ENCODE results near the gene IL1F10.

IL1F10 gene

GRCh38 chr2:113058998-113059960 is 8.5 kb upstream of the IL1F10 start, which contains the start of gene IL36RN:
Gene IL36RN, plus strand, starts transcription at chr2:113059198. Its CDS starts 241 bp downstream, at chr2:113059439.
- Histone ChIP-seq H3K36me3 (ENCODE audit: control insufficient read depth, insufficient read depth, low read length) (no peaks in the 10 kb centered on the region), H3K4me3 (replicated peaks; ENCODE audit: low read depth, low read length) (no peak within 1 kb of the TSS), H3K27me3 (replicated peaks; ENCODE audit: control insufficient read depth, insufficient read depth, low read length) (no peaks in the 10 kb centered on the region; the same call in 1 of the 2 replicates)
- DNase-seq (ENCODE audit: extremely low read depth, insufficient read length) = no peak
- TF ChIP-seq CTCF (IDR thresholded peaks at IDR 0.05; ENCODE audit: insufficient read depth, low read length, poor library complexity, severe bottlenecking) = no peak

GRCh38 chr2:113060396-113060795 is 7.4 kb upstream of the IL1F10 start:
- Histone ChIP-seq H3K27me3 (replicated peaks; ENCODE audit: control insufficient read depth, insufficient read depth, low read length) (no peaks in the 10 kb centered on the region; the same call in 1 of the 2 replicates), H3K4me3 (replicated peaks; ENCODE audit: low read depth, low read length) (no peak overlapping the region), H3K36me3 (ENCODE audit: control insufficient read depth, insufficient read depth, low read length) (no peaks in the 10 kb centered on the region)
- no peak for TF ChIP-seq CTCF (IDR thresholded peaks at IDR 0.05; ENCODE audit: insufficient read depth, low read length, poor library complexity, severe bottlenecking)
- no peak for DNase-seq (ENCODE audit: extremely low read depth, insufficient read length)

- DNase-seq (ENCODE audit: extremely low read depth, insufficient read length) = no peak
Observed at GRCh38 chr2:113060796-113061195, 7.0 kb upstream of the IL1F10 start.

GRCh38 chr2:113061241-113061640 is 6.5 kb upstream of the IL1F10 start:
- DNase-seq (ENCODE audit: extremely low read depth, insufficient read length) = no peak
- Histone ChIP-seq H3K36me3 (ENCODE audit: control insufficient read depth, insufficient read depth, low read length) (no peaks in the 10 kb centered on the region), H3K4me3 (replicated peaks; ENCODE audit: low read depth, low read length) (no peak overlapping the region), H3K27me3 (replicated peaks; ENCODE audit: control insufficient read depth, insufficient read depth, low read length) (no peaks in the 10 kb centered on the region; the same call in 1 of the 2 replicates)
- TF ChIP-seq CTCF (IDR thresholded peaks at IDR 0.05; ENCODE audit: insufficient read depth, low read length, poor library complexity, severe bottlenecking) = no peak

More at GRCh38 chr2:113060796-113061195, 7.0 kb upstream of the IL1F10 start:
- Histone ChIP-seq H3K27me3 (replicated peaks; ENCODE audit: control insufficient read depth, insufficient read depth, low read length) (no peaks in the 10 kb centered on the region; the same call in 1 of the 2 replicates), H3K36me3 (ENCODE audit: control insufficient read depth, insufficient read depth, low read length) (no peaks in the 10 kb centered on the region), H3K4me3 (replicated peaks; ENCODE audit: low read depth, low read length) (no peak overlapping the region)
- no peak for TF ChIP-seq CTCF (IDR thresholded peaks at IDR 0.05; ENCODE audit: insufficient read depth, low read length, poor library complexity, severe bottlenecking)

- no peak for TF ChIP-seq CTCF (IDR thresholded peaks at IDR 0.05; ENCODE audit: insufficient read depth, low read length, poor library complexity, severe bottlenecking)
- no peak overlapping the region for H3K4me3 ChIP-seq (replicated peaks; ENCODE audit: low read depth, low read length)
- no peaks in the 10 kb centered on the region; the same call in 1 of the 2 replicates for H3K27me3 ChIP-seq (replicated peaks; ENCODE audit: control insufficient read depth, insufficient read depth, low read length)
- no peak for DNase-seq (ENCODE audit: extremely low read depth, insufficient read length)
- H3K36me3 ChIP-seq (ENCODE audit: control insufficient read depth, insufficient read depth, low read length) = no peaks in the 10 kb centered on the region
Observed at GRCh38 chr2:113061896-113062770, 5.6 kb upstream of the IL1F10 start.
